ENCODE measurements around the gene ATP6V0A1.
"Not testable (repeated sequence)": the region's sequence is repeated elsewhere in the genome, so short reads cannot be mapped to it uniquely, and the experiment has no call there.

Gene ATP6V0A1

GRCh38 chr17:42477824-42478223 is 19.1 kb downstream of the ATP6V0A1 start:
- DNase-seq = not testable (repeated sequence)

- DNase-seq = peak; percentile 80 to 91
These were observed 25.6 kb downstream of the ATP6V0A1 start for GRCh38 chr17:42484304-42484703.

- DNase-seq = no peak
These were observed 27.0 kb downstream of the ATP6V0A1 start for GRCh38 chr17:42485680-42486079.

- DNase-seq = no peak
These were observed 29.4 kb downstream of the ATP6V0A1 start for GRCh38 chr17:42488032-42488431.

- no peak for DNase-seq
These were observed 34.6 kb downstream of the ATP6V0A1 start for GRCh38 chr17:42493319-42493718.

GRCh38 chr17:42494673-42495072 is 36.0 kb downstream of the ATP6V0A1 start:
- DNase-seq = no peak

- DNase-seq = no peak
These were observed 40.1 kb downstream of the ATP6V0A1 start for GRCh38 chr17:42498828-42499227.

- DNase-seq = no peak
These were observed 43.4 kb downstream of the ATP6V0A1 start for GRCh38 chr17:42502091-42502490.

GRCh38 chr17:42502926-42503325 is 44.2 kb downstream of the ATP6V0A1 start:
- no peak for DNase-seq

- DNase-seq = no peak
These were observed 49.0 kb downstream of the ATP6V0A1 start for GRCh38 chr17:42507671-42508070.

GRCh38 chr17:42508426-42509165 is 49.9 kb downstream of the ATP6V0A1 start:
- no peak for DNase-seq

- DNase-seq = no peak
These were observed 50.7 kb downstream of the ATP6V0A1 start for GRCh38 chr17:42509409-42509808.

GRCh38 chr17:42509841-42510240 is 51.2 kb downstream of the ATP6V0A1 start:
- DNase-seq = no peak

- no peak for DNase-seq
These were observed 53.6 kb downstream of the ATP6V0A1 start for GRCh38 chr17:42512246-42512645.

GRCh38 chr17:42512733-42513251 is 54.1 kb downstream of the ATP6V0A1 start:
- DNase-seq = no peak

GRCh38 chr17:42513686-42514085 is 55.0 kb downstream of the ATP6V0A1 start:
- no peak for DNase-seq

GRCh38 chr17:42514279-42514678 is 55.6 kb downstream of the ATP6V0A1 start:
- no peak for DNase-seq

GRCh38 chr17:42514867-42515266 is 56.2 kb downstream of the ATP6V0A1 start:
- no peak for DNase-seq

GRCh38 chr17:42517516-42517915 is 58.8 kb downstream of the ATP6V0A1 start:
- DNase-seq = peak; percentile 81 to 83

GRCh38 chr17:42518046-42518754 is 59.5 kb downstream of the ATP6V0A1 start:
- peak in 1 of 2 donors; percentile 51 for DNase-seq

- DNase-seq = no peak
These were observed 60.3 kb downstream of the ATP6V0A1 start for GRCh38 chr17:42518755-42519545.

GRCh38 chr17:42519546-42520491 is 61.1 kb downstream of the ATP6V0A1 start:
- no peak for DNase-seq

Measured in CD4-positive, alpha-beta T cell treated with Interleukin-4 for 1 hour (primary cell).